ENCODE measurements around the gene CDC42BPB.

DNA sequence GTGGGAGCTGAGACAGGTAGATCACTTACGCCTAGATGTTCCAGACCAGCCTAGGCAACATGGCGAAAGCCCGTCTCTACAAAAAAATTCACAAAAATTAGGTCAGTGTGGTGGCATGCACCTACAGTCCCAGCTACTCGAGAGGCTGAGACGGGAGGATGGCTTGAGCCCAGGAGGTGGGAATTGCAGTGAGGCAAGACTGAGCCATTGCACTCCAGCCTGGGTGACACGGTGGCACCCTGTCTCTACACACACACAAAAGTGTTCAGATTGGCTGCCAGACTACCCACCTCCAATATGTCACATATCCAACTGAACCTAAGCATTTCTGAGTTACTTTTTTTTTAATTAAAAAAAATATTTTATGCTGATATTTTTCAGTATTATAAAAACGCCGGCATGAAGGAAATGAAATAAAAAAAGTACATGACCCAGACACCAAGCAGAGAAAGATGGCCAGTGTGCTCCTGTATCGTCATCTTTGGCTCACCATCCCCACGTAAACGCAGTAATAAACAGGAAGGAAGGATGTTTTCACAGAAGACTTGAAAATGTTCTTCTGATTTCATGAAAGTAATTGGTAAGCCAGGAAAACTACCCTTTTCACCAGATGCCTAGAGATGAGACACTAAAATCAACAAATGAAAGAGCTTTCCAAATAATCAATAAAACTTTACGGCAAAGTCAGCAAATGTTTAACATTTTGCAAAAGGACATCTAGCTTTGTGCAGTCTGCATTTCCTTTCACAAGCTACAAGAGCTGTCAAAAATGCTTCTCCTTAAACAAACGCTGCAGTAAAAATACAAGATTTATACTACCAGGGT is 26.4 kb downstream of the CDC42BPB start:
- no peak for TF ChIP-seq POLR2A (IDR thresholded peaks at IDR 0.05; ENCODE audit: low read depth, low read length)
- TF ChIP-seq, protein P1, sequence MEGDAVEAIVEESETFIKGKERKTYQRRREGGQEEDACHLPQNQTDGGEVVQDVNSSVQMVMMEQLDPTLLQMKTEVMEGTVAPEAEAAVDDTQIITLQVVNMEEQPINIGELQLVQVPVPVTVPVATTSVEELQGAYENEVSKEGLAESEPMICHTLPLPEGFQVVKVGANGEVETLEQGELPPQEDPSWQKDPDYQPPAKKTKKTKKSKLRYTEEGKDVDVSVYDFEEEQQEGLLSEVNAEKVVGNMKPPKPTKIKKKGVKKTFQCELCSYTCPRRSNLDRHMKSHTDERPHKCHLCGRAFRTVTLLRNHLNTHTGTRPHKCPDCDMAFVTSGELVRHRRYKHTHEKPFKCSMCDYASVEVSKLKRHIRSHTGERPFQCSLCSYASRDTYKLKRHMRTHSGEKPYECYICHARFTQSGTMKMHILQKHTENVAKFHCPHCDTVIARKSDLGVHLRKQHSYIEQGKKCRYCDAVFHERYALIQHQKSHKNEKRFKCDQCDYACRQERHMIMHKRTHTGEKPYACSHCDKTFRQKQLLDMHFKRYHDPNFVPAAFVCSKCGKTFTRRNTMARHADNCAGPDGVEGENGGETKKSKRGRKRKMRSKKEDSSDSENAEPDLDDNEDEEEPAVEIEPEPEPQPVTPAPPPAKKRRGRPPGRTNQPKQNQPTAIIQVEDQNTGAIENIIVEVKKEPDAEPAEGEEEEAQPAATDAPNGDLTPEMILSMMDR (conservative IDR thresholded peaks at IDR 0.05; ENCODE audit: low read depth, low read length): no peak
- no peak for TF ChIP-seq RFX5 (IDR thresholded peaks at IDR 0.05; ENCODE audit: low read depth, low read length)
- TF ChIP-seq BHLHE40 (IDR thresholded peaks at IDR 0.05; ENCODE audit: low read depth, low read length): no peak
- no peak for TF ChIP-seq RCOR1 (IDR thresholded peaks at IDR 0.05; ENCODE audit: insufficient replicate concordance, low read length)
- TF ChIP-seq, protein P2, sequence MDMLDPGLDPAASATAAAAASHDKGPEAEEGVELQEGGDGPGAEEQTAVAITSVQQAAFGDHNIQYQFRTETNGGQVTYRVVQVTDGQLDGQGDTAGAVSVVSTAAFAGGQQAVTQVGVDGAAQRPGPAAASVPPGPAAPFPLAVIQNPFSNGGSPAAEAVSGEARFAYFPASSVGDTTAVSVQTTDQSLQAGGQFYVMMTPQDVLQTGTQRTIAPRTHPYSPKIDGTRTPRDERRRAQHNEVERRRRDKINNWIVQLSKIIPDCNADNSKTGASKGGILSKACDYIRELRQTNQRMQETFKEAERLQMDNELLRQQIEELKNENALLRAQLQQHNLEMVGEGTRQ (IDR thresholded peaks at IDR 0.05; ENCODE audit: low read depth, low read length): no peak
- no peak for TF ChIP-seq RAD21 (IDR thresholded peaks at IDR 0.05; ENCODE audit: low read length)
- TF ChIP-seq, protein P3, sequence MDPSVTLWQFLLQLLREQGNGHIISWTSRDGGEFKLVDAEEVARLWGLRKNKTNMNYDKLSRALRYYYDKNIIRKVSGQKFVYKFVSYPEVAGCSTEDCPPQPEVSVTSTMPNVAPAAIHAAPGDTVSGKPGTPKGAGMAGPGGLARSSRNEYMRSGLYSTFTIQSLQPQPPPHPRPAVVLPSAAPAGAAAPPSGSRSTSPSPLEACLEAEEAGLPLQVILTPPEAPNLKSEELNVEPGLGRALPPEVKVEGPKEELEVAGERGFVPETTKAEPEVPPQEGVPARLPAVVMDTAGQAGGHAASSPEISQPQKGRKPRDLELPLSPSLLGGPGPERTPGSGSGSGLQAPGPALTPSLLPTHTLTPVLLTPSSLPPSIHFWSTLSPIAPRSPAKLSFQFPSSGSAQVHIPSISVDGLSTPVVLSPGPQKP (IDR thresholded peaks at IDR 0.05; ENCODE audit: borderline replicate concordance, low read depth, low read length): no peak
- TF ChIP-seq MAFK (IDR thresholded peaks at IDR 0.05; ENCODE audit: low read depth, low read length): no peak; the same call in 1 of the 2 replicates
- TF ChIP-seq CEBPB (IDR thresholded peaks at IDR 0.05; ENCODE audit: low read depth, low read length): no peak
